Thyroid gland (tissue), 4 donors: ENCODE data around the gene HDDC3.

Experiments
- CTCF ChIP-seq, 6 experiments: fragments of 200-600 bp in 3 of 6; fragments of 450-650 bp in 3 of 6; sonication (generic) in 3 of 6; IDR thresholded peaks; one replicate each; pipeline ENCODE4 v1.5.1; 2016 to 2019; ENCODE audit warnings: antibody characterized with exemption in 6 of 6, mild to moderate bottlenecking in 2 of 6, inconsistent platforms in 1 of 6, moderate library complexity in 1 of 6
- POLR2A ChIP-seq, 2 donors: fragments of 450-650 bp; IDR thresholded peaks; one replicate each; pipeline ENCODE4 v1.6.1; 2017; ENCODE audit warnings: antibody characterized with exemption in 2 of 2, mild to moderate bottlenecking in 2 of 2, moderate library complexity in 1 of 2

DNA sequence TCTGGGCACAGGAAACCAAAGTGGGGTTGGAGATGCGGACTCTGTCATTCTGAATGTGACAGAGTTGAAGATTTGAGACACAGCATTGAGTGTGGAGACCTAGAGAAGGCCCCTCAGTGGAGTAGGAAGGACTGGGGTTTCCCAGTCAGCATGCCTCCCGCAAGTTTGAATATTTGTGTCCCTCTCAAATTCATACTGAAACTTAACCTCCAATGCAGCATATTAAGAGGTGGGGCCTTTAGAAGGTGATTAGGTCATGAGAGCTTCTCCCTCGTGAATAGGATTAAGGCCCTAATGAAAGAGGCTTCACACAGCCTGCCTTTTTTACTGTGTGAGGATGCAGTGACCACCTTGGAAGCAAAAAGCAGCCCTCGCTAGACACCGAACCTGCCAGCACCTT is 8.0 kb downstream of the HDDC3 start:
- TF ChIP-seq CTCF (IDR thresholded peaks at IDR 0.05) (no peak), POLR2A (IDR thresholded peaks at IDR 0.05) (no peak)
